SJCRH30 (cell line): ENCODE measurements around the gene NSF. TPM values are rescaled to one million over a fixed set of nuclear protein-coding genes. Genes with fewer than 3 reads are reported as not detected.
"Not testable (repeated sequence)": the region's sequence is repeated elsewhere in the genome, so short reads cannot be mapped to it uniquely, and the experiment has no call there.

Source experiments
- DNase-seq, 2 experiments: peaks; one replicate each; pipeline ENCODE4 v3.0.0-alpha.2; 2015 to 2020
- H3K27ac ChIP-seq: fragments of 250-450 bp; sonication (Bioruptor Pico); 2 replicates; pipeline ENCODE4 v1.5.1; 2020; ENCODE audit warnings: mild to moderate bottlenecking, moderate library complexity
- H3K27me3 ChIP-seq: fragments of 250-450 bp; sonication (Bioruptor Pico); 2 replicates; pipeline ENCODE4 v1.5.1; 2020; ENCODE audit warnings: mild to moderate bottlenecking, moderate library complexity
- H3K36me3 ChIP-seq: fragments of 250-450 bp; sonication (Bioruptor Pico); 2 replicates; pipeline ENCODE4 v1.5.1; 2020; ENCODE audit warnings: mild to moderate bottlenecking, moderate library complexity
- H3K4me1 ChIP-seq: fragments of 250-450 bp; sonication (Bioruptor Pico); 2 replicates; pipeline ENCODE4 v1.5.1; 2020; ENCODE audit warnings: mild to moderate bottlenecking, moderate library complexity
- H3K4me3 ChIP-seq: fragments of 250-450 bp; sonication (Bioruptor Pico); 2 replicates; pipeline ENCODE4 v1.5.1; 2020; ENCODE audit warnings: mild to moderate bottlenecking, moderate library complexity
- H3K9me3 ChIP-seq: fragments of 250-450 bp; sonication (Bioruptor Pico); replicated peaks from 2 replicates; pipeline ENCODE4 v1.5.1; 2020; ENCODE audit warnings: mild to moderate bottlenecking, moderate library complexity
- total RNA-seq: library from RNA; depleted of rRNA; stranded (reverse); fragments of >200 nt; shearing (Covaris generic); gene quantifications from 2 replicates; pipeline ENCODE4 v1.2.3, GENCODE V29; 2014

Gene NSF
- total RNA-seq, 1 experiment from 2014 or later: 63.3 TPM

DNA sequence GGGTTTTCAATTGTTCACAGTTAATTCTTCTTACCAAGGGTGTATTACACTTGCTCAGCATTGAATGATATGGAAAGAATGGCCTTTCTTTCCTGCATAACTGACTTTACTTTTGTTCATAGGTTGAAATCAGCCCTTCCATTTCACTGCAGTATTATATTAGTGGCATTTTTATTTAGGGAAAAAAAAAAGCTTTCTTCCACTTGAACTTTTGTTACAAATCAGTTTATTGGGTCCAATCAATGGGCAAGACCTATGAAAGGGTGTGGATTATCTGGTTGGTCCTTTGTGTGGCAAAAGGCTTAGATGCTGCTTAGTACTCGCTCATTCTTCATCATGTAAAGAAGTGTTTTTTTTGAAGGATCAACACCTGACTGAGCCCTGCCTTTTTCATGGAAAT is 154.0 kb downstream of the NSF start:
- Histone ChIP-seq H3K36me3 (no peaks in the 10 kb centered on the region; the same call in none of the 2 replicates), H3K27ac (no peak overlapping the region), H3K27me3 (no peaks in the 10 kb centered on the region), H3K4me1 (peaks cover 8% of the 10 kb centered on the region; the same call in 1 of the 2 replicates), H3K4me3 (no peak overlapping the region), H3K9me3 (no peaks in the 10 kb centered on the region)
- no peak for DNase-seq

DNA sequence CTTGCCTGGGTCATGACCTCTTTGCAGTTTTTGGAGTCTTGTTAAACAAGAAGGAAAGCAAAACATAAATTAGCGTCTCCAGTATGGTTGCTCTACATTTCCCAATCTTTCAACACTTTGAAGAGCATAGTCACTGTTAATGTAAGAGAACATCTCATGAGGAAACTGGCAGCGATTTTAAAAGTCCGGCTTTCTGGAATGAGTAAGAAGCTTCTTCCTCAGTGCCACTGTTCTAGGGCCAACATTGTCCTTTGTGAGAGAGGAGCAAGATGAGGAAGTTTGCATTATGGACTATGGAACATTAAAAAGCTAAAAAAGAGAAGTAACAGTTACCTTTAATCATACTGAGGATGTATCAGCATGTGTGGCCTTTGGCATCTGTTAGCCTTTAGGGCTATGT is 154.9 kb downstream of the NSF start:
- Histone ChIP-seq H3K27ac (no peak overlapping the region), H3K4me1 (peaks cover 8% of the 10 kb centered on the region; the same call in 1 of the 2 replicates), H3K9me3 (no peaks in the 10 kb centered on the region), H3K36me3 (peaks cover 2% of the 10 kb centered on the region), H3K4me3 (no peak overlapping the region), H3K27me3 (no peaks in the 10 kb centered on the region)
- no peak for DNase-seq

DNA sequence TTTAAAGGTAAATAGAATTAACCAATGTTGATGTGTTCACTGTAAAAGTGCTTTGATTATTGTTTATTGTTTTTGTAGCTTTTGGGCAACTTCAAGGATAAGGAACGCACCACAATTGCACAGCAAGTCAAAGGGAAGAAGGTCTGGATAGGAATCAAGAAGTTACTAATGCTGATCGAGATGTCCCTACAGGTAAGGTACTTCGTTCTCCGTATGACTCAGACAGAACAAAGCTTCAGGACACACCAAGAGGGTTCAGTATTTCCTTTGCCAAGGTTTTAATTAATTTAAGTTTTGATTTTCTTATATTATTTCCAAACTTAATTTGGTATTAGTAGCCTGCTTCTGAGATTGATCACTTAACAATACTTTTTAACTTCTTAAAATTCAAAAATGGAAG is 161.0 kb downstream of the NSF start:
- H3K9me3 ChIP-seq: no peaks in the 10 kb centered on the region
- H3K27me3 ChIP-seq: no peaks in the 10 kb centered on the region
- peaks cover 3% of the 10 kb centered on the region; the same call in 1 of the 2 replicates for H3K4me1 ChIP-seq
- peaks cover 24% of the 10 kb centered on the region for H3K36me3 ChIP-seq
- DNase-seq: no peak
- no peak overlapping the region for H3K4me3 ChIP-seq
- no peak overlapping the region for H3K27ac ChIP-seq

DNA sequence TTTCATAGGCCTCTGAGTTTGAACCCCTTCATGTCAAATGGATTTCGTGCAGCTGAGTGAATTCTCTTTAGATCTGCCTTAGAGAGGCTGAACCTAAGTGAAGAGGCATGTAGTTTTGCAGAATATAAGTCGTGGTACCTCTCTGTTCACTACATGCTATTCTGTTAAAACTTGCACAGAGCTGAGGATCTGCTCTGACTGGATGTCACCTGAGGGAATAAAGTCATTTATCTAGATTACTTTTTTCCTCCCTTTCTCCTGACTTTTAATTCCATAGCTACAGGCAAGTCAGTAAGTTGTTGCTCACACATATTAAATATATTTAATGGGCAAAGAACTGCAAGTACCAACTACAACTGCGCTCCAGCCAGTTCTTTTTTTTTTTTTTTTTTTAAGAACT is 163.3 kb downstream of the NSF start:
- H3K27me3 ChIP-seq: no peaks in the 10 kb centered on the region
- H3K27ac ChIP-seq: no peak overlapping the region
- H3K36me3 ChIP-seq: peaks cover 24% of the 10 kb centered on the region
- no peak overlapping the region for H3K4me3 ChIP-seq
- no peaks in the 10 kb centered on the region for H3K9me3 ChIP-seq
- peaks cover 18% of the 10 kb centered on the region for H3K4me1 ChIP-seq
- DNase-seq: no peak

DNA sequence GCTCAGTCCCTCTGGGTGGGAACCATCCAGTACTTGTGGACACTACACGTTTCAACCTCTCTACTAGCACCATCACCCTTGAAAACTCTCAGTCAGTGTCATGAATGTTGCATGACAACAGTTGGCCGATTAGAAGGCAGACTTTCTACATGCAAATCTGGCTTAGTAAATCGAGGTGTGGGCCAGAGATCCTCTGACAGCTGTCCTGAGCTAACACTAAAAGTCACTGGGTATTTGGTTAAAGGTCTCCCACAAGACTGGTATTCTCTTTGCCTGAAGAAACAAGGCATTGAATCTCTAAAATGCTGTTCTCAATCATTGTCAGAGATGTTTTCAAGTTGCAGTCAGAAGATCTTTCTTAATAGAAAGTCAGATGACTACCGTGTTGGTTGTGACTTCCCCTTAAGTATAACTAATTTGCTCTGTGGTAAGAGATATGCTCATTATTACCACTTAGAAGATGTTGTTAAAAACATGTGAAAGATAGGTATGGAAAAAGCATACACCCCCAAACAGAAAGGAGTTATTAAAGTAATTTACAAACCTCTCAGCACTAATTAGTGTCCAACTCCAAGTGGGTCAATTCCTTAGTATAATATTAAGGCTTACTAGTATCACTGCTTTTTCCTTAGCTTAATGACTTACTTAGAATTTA is 165.7 kb downstream of the NSF start:
- H3K4me3 ChIP-seq: no peak overlapping the region
- H3K9me3 ChIP-seq: no peaks in the 10 kb centered on the region
- peaks cover 18% of the 10 kb centered on the region for H3K4me1 ChIP-seq
- H3K27me3 ChIP-seq: no peaks in the 10 kb centered on the region
- DNase-seq: no peak
- H3K36me3 ChIP-seq: peaks cover 19% of the 10 kb centered on the region
- H3K27ac ChIP-seq: no peak overlapping the region; the same call in 1 of the 2 replicates

DNA sequence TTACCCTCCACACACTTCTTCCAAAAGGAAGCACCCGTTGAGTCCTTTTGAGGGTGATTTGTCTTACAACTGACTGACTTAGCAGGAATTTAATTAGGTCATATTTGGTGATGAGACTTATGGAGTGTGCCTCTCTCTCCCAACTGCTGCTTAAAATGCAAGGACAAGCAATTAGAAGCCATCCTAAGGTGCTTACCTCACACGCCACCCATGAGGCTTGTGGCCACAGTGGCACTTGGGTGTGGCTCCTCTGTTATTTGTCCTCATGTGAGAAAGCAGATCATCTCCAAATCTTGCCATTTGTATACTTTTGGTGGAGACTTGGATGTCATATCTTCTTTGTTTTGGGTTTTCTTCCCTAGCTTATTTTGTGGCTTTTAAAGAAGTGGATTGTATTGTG is 166.4 kb downstream of the NSF start:
- no peaks in the 10 kb centered on the region for H3K9me3 ChIP-seq
- H3K4me3 ChIP-seq: no peak overlapping the region
- no peak for DNase-seq
- H3K27ac ChIP-seq: peak overlapping the region; percentile 19
- peaks cover 18% of the 10 kb centered on the region for H3K4me1 ChIP-seq
- H3K27me3 ChIP-seq: no peaks in the 10 kb centered on the region
- H3K36me3 ChIP-seq: peaks cover 13% of the 10 kb centered on the region

DNA sequence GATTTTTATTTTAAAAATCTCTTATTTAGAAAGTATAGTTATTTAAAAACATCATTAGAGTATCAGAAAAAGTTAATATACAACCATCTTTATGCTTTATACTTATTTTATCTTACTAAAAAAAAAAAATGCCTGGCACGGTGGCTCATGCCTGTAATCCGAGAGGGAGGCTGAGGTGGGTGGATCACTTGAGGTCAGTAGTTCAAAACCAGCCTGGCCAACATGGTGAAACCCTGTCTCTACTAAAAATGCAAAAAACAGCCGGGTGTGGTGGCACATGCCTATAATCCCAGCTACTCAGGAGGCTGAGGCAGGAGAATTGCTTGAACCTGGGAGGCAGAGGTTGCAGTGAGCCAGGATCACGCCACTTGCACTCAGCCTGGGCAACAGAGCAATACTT is 167.1 kb downstream of the NSF start:
- H3K4me3 ChIP-seq, H3K36me3 ChIP-seq, H3K27me3 ChIP-seq, H3K9me3 ChIP-seq: not testable (repeated sequence)
- H3K4me1 ChIP-seq: peaks cover 18% of the 10 kb centered on the region
- peak overlapping the region; percentile 19 for H3K27ac ChIP-seq
- DNase-seq: peak; percentile 37 to 58

DNA sequence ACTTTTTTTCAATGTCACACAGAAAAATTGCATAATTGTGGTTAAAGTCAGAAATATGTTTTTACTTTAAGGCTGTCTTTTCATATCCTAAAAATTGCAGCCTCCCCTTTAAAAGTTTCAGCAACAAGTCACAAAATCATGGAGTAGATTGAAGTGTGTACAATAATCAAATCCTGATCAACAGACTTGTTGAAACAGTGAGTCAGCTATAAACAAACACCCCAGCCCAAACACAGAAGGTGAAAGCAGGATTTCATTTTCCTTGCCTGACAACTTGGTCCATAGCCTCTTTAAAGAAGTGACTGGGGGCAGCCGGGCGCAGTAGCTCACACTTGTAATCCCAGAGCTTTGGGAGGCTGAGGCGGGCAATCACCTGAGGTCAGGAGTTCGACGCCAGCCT is 168.1 kb downstream of the NSF start:
- Histone ChIP-seq H3K4me3 (no peak overlapping the region), H3K4me1 (peaks cover 18% of the 10 kb centered on the region), H3K27ac (0 out of 2 replicates have a peak overlapping the region, but pooled peaks have one; percentile 19), H3K36me3 (peaks cover 4% of the 10 kb centered on the region), H3K27me3 (no peaks in the 10 kb centered on the region), H3K9me3 (no peaks in the 10 kb centered on the region)
- no peak for DNase-seq

DNA sequence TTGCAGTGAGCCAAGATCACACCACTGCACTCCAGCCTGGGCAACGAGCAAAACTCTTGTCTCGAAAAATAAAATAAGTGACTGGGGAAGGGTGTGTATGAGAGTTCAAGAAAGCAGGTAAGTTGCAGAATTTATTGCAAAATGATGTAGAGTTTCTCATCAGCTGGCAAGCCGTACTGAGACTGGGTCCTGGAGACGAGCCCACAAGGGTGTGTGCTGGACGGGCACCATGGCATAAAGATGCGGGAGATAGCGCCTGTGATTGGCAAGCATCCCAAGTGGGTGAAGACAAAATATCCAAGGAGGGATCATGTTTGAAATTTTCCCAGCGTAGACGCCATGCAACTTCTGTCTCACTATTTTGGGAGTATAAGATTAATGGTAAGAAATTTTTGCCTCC is 168.7 kb downstream of the NSF start:
- Histone ChIP-seq H3K4me1 (peaks cover 18% of the 10 kb centered on the region), H3K27ac (no peak overlapping the region), H3K4me3 (no peak overlapping the region), H3K27me3 (no peaks in the 10 kb centered on the region), H3K9me3 (no peaks in the 10 kb centered on the region), H3K36me3 (peaks cover 4% of the 10 kb centered on the region)
- no peak for DNase-seq

DNA sequence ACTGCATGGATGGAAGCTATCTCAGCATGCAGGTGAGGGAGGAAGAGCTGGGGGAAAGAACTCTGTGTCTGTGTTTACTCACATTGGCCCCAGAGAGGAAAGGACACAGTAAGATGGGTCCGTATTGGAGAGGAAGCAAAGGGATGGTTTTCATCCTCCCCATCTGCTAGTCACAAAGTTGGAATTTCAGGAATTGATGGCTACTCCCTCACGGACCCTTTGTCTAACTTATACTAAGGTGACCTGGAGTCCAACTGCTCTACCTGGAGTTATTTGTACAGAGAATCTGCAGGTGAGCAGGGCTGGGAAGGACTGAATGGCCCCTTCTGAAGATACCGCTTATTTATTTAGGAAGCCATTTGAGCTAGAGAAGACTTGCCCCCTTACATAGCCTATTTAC is 172.9 kb downstream of the NSF start:
- DNase-seq: no peak
- H3K4me1 ChIP-seq: peaks cover 6% of the 10 kb centered on the region
- no peak overlapping the region for H3K4me3 ChIP-seq
- H3K36me3 ChIP-seq: no peaks in the 10 kb centered on the region; the same call in 1 of the 2 replicates
- H3K9me3 ChIP-seq: no peaks in the 10 kb centered on the region
- no peaks in the 10 kb centered on the region for H3K27me3 ChIP-seq
- no peak overlapping the region for H3K27ac ChIP-seq

DNA sequence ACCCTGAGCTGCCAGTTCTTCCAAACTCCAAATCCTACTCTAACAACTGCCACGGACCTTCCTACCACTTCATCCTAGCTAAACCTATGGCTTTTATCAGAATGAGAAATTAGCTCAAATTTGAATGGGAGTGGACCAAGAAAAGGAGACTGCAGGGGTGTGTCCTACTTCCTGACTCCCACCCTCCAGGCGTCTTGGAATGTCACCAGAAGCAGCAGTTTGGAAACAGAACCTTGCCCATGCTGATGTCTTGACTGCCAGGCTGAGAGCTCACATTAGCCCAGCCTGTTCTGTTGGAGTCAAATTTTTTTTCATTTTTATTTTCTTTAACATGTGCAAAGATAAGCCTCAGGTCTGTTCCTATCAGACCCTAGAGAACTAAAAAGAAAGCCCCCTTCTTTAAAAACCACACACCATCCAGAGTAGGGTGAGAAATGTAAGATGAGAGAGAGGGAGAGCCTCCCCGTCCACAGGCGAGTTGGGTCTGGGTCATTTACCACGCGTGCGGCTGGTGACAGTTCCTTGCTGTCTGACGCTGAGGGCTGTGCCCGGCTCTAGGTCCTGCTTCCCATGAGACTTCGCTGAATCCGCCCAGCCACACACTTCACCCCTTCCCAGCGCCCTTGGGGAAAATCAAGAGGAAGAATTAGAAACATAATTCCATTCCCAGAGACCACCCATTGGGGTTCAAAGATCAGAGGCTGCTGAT is 173.7 kb downstream of the NSF start:
- Histone ChIP-seq H3K27ac (no peak overlapping the region; the same call in 1 of the 2 replicates), H3K4me3 (no peak overlapping the region), H3K27me3 (no peaks in the 10 kb centered on the region), H3K36me3 (no peaks in the 10 kb centered on the region; the same call in 1 of the 2 replicates), H3K4me1 (peaks cover 4% of the 10 kb centered on the region; the same call in 1 of the 2 replicates), H3K9me3 (no peaks in the 10 kb centered on the region)
- DNase-seq: no peak

DNA sequence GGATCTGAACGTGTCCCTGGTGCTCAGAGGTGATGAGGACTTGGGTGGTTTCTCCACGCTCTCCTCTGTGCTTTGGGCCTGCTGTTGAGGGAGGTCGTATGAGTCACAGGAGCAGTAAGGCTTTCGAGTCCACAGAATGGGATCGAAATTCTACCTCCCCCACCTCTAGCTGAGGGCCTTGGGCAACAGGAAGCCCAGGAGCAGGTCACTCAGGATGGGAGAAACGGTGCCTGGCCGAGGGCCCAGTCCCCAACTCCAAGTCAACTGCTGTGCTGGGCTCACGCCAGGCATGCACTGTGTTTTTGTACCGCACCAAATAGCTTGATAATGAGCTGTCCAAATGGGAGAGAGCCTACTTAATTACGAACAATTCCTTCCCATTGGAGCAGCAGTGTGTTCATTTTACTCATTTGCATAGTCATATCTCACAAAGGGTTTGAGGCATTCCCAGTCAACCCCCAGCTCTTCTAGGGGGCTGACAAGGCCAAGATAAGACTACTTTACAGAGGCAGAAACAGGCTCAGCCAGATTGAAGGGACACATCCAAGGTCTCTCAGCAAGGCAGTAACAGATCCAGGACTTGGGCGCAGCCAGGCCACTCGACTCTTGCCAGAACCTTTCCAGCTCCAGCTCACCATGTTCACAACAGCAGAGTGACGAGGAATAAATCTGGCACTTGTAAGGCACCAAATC is 174.4 kb downstream of the NSF start:
- Histone ChIP-seq H3K36me3 (no peaks in the 10 kb centered on the region; the same call in 1 of the 2 replicates), H3K4me3 (no peak overlapping the region), H3K27me3 (no peaks in the 10 kb centered on the region), H3K27ac (no peak overlapping the region; the same call in 1 of the 2 replicates), H3K9me3 (no peaks in the 10 kb centered on the region), H3K4me1 (peaks cover 4% of the 10 kb centered on the region; the same call in 1 of the 2 replicates)
- peak; percentile 54 to 59 for DNase-seq

DNA sequence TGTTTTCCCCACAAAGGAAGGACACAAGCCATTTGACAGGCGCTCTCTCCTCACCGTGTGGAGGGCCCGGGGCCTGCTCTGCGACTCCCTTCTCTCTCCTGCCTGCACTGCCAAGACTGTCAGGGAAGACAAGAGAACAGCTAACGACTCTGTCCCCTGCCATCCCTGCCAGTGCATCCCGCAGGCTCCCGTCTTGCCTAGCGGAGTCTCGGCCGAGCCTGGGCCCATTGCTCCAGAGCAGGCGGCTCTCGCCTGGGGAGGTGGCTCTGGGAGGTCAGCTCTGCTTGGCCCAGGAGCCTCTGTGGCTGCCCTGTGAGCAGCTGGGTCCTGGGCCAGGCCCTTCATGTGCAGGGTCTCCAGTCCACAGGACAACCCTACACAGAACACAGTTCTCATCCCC is 175.0 kb downstream of the NSF start:
- no peak overlapping the region; the same call in 1 of the 2 replicates for H3K27ac ChIP-seq
- peaks cover 7% of the 10 kb centered on the region; the same call in 1 of the 2 replicates for H3K4me1 ChIP-seq
- no peak overlapping the region for H3K4me3 ChIP-seq
- H3K9me3 ChIP-seq: no peaks in the 10 kb centered on the region
- no peaks in the 10 kb centered on the region for H3K27me3 ChIP-seq
- no peaks in the 10 kb centered on the region; the same call in 1 of the 2 replicates for H3K36me3 ChIP-seq
- no peak for DNase-seq

DNA sequence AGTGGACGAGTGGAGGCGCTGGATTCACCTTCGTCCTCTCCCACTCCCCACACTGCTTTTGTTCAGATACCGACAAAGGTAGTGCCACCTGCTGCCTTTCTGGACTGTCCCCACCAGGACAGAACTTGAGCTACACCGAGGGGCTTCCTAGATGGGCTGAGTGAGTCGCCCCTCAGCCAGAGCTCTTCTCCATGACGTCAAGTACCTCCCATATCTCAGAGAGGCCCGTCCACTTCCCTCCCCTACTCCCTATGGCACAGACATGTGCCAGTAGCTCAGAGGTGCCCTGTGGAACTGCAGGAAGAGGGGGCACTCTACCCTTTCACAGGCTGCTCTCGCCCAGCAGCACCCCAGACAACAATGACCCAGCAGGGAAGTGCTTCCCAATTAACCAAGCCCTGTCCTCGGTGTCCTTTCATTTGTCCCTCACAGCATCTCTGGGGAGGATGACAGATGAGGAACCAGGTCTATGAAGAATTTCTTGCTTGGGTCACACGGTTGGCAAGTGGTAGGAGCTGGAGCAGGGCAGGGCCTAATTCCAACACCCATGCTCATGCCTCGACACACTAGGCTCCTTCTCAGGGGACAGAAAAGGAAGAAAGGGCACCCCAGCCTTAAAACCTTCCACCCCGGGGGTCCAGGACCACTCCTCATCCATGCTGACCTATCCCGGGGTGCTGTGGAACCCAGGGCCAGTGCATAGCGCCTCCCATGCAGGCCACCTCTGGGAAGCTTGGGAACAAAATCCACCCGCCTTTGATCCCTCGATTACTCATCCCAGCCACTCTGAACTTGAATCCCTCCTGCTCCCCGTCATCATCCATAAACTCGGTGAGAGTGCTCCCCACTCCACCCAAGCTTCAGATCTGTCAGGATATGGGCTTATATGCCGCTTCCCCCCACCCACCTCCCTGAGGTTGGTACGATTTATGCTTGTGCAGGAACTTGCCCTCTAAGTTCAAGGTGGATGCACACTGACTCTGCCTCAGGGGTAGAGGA is 176.3 kb downstream of the NSF start:
- DNase-seq: no peak

More for the DNA sequence above, 176.3 kb downstream of the NSF start:
- Histone ChIP-seq H3K36me3 (no peaks in the 10 kb centered on the region), H3K27ac (no peak overlapping the region), H3K4me1 (peaks cover 7% of the 10 kb centered on the region; the same call in 1 of the 2 replicates), H3K4me3 (no peak overlapping the region), H3K27me3 (no peaks in the 10 kb centered on the region), H3K9me3 (no peaks in the 10 kb centered on the region)
